Measurements from ENCODE around the gene KRTAP12-3. TPM values are rescaled to one million over a fixed set of nuclear protein-coding genes. Genes with fewer than 3 reads are reported as not detected.

The KRTAP12-3 gene
- total and polyA plus RNA-seq, 10 of the 15 experiments (the other 5 are each of a cell fraction or from before 2014, with no cell fraction given): not detected

DNA sequence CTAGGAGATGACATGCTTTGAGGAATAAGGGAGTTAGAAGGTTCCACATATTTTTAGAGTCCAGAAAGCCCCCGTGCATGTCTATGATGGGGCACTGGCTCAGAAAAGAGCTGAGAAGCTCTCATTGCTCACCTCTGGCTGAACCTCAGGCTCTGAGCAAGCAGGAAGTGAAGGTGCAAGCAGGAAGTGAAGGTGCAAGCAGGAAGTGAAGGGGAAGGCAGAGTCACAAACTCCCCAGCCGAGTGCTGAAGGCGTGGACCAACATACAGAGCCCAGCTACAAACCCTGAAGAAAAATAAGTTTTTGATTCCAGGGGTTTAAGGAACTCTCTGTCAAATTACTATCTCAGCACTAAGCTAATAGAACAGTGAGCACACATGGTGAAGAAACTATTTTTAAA is 38.8 kb upstream of the KRTAP12-3 start:
- POLR2A ChIA-PET: interaction anchor here (0.6 kb wide), 1 partner anchor 226 kb away, joined by 5 read pairs; no protein-coding TSS in a partner anchor
- no peak overlapping the region for H3K9ac ChIP-seq (ENCODE audit: control insufficient read depth, insufficient read depth, low read length)
- SMC1A ChIA-PET (ENCODE audit: uncharacterized antibody, unreplicated experiment): interaction anchor here (1.1 to 1.3 kb wide), 2 partner anchors 10 to 57 kb away, joined by 3 read pairs; no protein-coding TSS in a partner anchor
- ATAC-seq: no peak
- in situ Hi-C loops (cut with MboI): no loop called here
- H3K4me3 ChIP-seq: no peak overlapping the region
- H3K9me3 ChIP-seq (replicated peaks; ENCODE audit: control insufficient read depth, insufficient read depth, low read length): peaks cover 1% of the 10 kb centered on the region; the same call in 1 of the 3 replicates
- BruUV-seq (replicated peaks): no TSS peak
- FAIRE-seq: no peak
- H3K27ac ChIP-seq (ENCODE audit: control insufficient read depth, insufficient read depth): no peak overlapping the region
- 26% methylated on average over 3 of the region's 3 CpGs for WGBS (ENCODE audit: insufficient coverage, insufficient replicate concordance, low lambda C conversion rate, missing lambda C conversion rate)
- H3K4me1 ChIP-seq (ENCODE audit: control insufficient read depth, insufficient read depth, low read length): no peaks in the 10 kb centered on the region
- no peaks in the 10 kb centered on the region for H3K36me3 ChIP-seq (ENCODE audit: control insufficient read depth in 2 of 2, insufficient read depth in 2 of 2, low read length in 1 of 2)
- H3K27me3 ChIP-seq (replicated peaks in 1 of 2; ENCODE audit: control insufficient read depth in 2 of 2, insufficient read depth in 2 of 2, low read length in 1 of 2): no peaks in the 10 kb centered on the region
- intact Hi-C loops (cut with micrococcal nuclease; ENCODE audit: unreplicated experiment): no loop called here
- no peak overlapping the region for H3K4me2 ChIP-seq (ENCODE audit: control insufficient read depth, insufficient read depth)
- RAD21 ChIA-PET (ENCODE audit: unreplicated experiment): interaction anchor here (0.9 to 1.3 kb wide), 2 partner anchors 55 to 124 kb away, joined by 3 read pairs; no protein-coding TSS in a partner anchor
- CTCF ChIA-PET: interaction anchor here (0.9 to 1.1 kb wide), 2 partner anchors 108 to 175 kb away, joined by 3 read pairs; no protein-coding TSS in a partner anchor
- H3K79me2 ChIP-seq (ENCODE audit: control insufficient read depth, insufficient read depth, low read length): no peaks in the 10 kb centered on the region
- no peak for DNase-seq (ENCODE audit: low read depth, low spot score)
- H4K20me1 ChIP-seq (ENCODE audit: control insufficient read depth, insufficient read depth): no peaks in the 10 kb centered on the region
- no peak overlapping the region for H2AFZ ChIP-seq (ENCODE audit: control insufficient read depth, low read depth, low read length)
- TF ChIP-seq CBFB (IDR thresholded peaks at IDR 0.05; ENCODE audit: low read depth) (no peak), SIX5 (IDR thresholded peaks at IDR 0.05; ENCODE audit: low read depth, low read length, severe bottlenecking) (no peak), SRF (IDR thresholded peaks at IDR 0.05; ENCODE audit: low read depth in 2 of 2, low read length in 2 of 2) (no peak), CHD1 (IDR thresholded peaks at IDR 0.05; ENCODE audit: low read depth, low read length) (no peak), RAD21 (IDR thresholded peaks at IDR 0.05; ENCODE audit: insufficient read depth, low read depth, low read length) (no peak), POLR2AphosphoS5 (IDR thresholded peaks at IDR 0.05; ENCODE audit: low read length) (no peak), POU2F2 (IDR thresholded peaks at IDR 0.05; ENCODE audit: borderline replicate concordance, low read depth, low read length) (no peak), HDAC6 (IDR thresholded peaks at IDR 0.05; ENCODE audit: unreplicated experiment) (no peak), BACH1 (IDR thresholded peaks at IDR 0.05; ENCODE audit: borderline replicate concordance) (no peak), TCF7 (IDR thresholded peaks at IDR 0.05; ENCODE audit: borderline replicate concordance) (no peak), MTA2 (IDR thresholded peaks at IDR 0.05; ENCODE audit: low read depth) (no peak), MXI1 (IDR thresholded peaks at IDR 0.05; ENCODE audit: low read depth, low read length) (no peak), TBL1XR1 (IDR thresholded peaks at IDR 0.05; ENCODE audit: low read depth, low read length) (no peak)
- TF ChIP-seq, protein P1, sequence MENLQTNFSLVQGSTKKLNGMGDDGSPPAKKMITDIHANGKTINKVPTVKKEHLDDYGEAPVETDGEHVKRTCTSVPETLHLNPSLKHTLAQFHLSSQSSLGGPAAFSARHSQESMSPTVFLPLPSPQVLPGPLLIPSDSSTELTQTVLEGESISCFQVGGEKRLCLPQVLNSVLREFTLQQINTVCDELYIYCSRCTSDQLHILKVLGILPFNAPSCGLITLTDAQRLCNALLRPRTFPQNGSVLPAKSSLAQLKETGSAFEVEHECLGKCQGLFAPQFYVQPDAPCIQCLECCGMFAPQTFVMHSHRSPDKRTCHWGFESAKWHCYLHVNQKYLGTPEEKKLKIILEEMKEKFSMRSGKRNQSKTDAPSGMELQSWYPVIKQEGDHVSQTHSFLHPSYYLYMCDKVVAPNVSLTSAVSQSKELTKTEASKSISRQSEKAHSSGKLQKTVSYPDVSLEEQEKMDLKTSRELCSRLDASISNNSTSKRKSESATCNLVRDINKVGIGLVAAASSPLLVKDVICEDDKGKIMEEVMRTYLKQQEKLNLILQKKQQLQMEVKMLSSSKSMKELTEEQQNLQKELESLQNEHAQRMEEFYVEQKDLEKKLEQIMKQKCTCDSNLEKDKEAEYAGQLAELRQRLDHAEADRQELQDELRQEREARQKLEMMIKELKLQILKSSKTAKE (IDR thresholded peaks at IDR 0.05; ENCODE audit: low read depth, poor library complexity, severe bottlenecking): no peak
- TF ChIP-seq, protein P2, sequence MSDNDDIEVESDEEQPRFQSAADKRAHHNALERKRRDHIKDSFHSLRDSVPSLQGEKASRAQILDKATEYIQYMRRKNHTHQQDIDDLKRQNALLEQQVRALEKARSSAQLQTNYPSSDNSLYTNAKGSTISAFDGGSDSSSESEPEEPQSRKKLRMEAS (IDR thresholded peaks at IDR 0.05; ENCODE audit: low read depth, low read length): no peak
